Brain microvascular endothelial cell (primary cell): ENCODE measurements around the gene CROCC2.
A peak's percentile ranks its signal among the peaks of the same experiment; 100 is the strongest.

ENCODE experiments used
- DNase-seq: peaks from one replicate; pipeline ENCODE4 v3.0.0-alpha.2; 2020
- H3K27ac ChIP-seq: fragments of 250-450 bp; sonication (Bioruptor Pico); 2 replicates; pipeline ENCODE4 v1.5.1; 2020; ENCODE audit warnings: mild to moderate bottlenecking, moderate library complexity
- H3K27me3 ChIP-seq: fragments of 250-450 bp; sonication (Bioruptor Pico); replicated peaks from 2 replicates; pipeline ENCODE4 v1.5.1; 2020; ENCODE audit warnings: mild to moderate bottlenecking
- H3K36me3 ChIP-seq: fragments of 250-450 bp; sonication (Bioruptor Pico); replicated peaks from 2 replicates; pipeline ENCODE4 v1.5.1; 2020; ENCODE audit warnings: mild to moderate bottlenecking
- H3K4me3 ChIP-seq: 2 replicates; pipeline ENCODE4 v1.5.1; 2011; ENCODE audit warnings: low read depth, mild to moderate bottlenecking, control low read depth, low read length, moderate library complexity
- in situ Hi-C: cut with HindIII; loops from 2 replicates; pipeline ENCODE4 v1.10.0; 2017; ENCODE audit warnings: low sequenced_read_pairs, low pct_ligation_motif_present
- TF ChIP-seq, protein P1 (sequence below): IDR thresholded peaks from 2 replicates; pipeline ENCODE4 v1.5.1; 2011; ENCODE audit warnings: low read depth, mild to moderate bottlenecking, moderate library complexity, low read length, control low read depth, inconsistent platforms; ENCODE audit errors: missing control alignments

CROCC2 gene

DNA sequence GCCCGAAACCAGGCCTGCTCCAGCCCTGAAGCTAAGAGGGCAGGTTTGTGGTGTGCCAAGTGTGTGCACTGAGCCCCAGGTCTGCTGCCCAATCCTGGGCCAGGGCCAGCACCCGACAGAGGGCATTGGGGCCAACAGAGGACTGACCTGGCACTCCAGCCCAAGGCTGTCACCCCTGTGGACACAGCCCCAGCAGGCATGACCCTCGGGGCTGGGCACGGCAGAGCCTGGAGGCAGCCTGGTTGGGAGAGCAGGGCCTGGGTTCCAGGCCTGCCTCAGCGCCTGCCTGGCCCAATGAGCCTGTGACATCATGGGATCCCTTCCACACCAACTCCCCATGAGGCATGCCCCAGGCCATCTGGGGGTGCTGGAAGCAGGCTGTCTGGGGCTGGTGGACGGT lies 81.5 kb downstream of the CROCC2 start:
- DNase-seq = no peak
- Histone ChIP-seq H3K27me3 (peaks cover 8% of the 10 kb centered on the region), H3K4me3 (no peak overlapping the region), H3K27ac (no peak overlapping the region), H3K36me3 (no peaks in the 10 kb centered on the region)
- TF ChIP-seq, protein P1, sequence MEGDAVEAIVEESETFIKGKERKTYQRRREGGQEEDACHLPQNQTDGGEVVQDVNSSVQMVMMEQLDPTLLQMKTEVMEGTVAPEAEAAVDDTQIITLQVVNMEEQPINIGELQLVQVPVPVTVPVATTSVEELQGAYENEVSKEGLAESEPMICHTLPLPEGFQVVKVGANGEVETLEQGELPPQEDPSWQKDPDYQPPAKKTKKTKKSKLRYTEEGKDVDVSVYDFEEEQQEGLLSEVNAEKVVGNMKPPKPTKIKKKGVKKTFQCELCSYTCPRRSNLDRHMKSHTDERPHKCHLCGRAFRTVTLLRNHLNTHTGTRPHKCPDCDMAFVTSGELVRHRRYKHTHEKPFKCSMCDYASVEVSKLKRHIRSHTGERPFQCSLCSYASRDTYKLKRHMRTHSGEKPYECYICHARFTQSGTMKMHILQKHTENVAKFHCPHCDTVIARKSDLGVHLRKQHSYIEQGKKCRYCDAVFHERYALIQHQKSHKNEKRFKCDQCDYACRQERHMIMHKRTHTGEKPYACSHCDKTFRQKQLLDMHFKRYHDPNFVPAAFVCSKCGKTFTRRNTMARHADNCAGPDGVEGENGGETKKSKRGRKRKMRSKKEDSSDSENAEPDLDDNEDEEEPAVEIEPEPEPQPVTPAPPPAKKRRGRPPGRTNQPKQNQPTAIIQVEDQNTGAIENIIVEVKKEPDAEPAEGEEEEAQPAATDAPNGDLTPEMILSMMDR = no peak
- in situ Hi-C loops = no loop called here

DNA sequence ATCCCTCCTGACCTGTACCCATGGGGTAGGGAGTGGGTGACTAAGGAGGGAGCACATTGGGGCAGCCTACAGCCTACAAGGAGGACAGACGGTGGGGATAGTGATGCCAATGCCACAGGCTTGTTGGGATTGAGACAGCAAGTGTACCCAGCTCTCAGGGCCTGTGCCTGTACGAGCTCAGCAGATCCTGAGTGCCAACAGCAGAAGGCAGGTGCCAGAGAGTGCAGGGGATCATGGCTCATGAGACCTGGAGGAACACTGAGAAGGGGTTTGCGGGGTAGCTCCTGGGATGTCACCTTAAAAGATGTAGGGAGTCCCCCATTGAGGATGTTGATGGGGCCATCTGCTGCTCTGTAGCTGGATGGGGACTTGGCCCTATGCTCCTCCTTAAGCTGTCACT lies 82.0 kb downstream of the CROCC2 start:
- H3K27ac ChIP-seq = no peak overlapping the region
- peak; percentile 24 for DNase-seq
- H3K27me3 ChIP-seq = peaks cover 4% of the 10 kb centered on the region
- in situ Hi-C loops = no loop called here
- no peak overlapping the region for H3K4me3 ChIP-seq
- H3K36me3 ChIP-seq = no peaks in the 10 kb centered on the region
- TF ChIP-seq, protein P1 = no peak

GRCh38 chr2:240988571-240989271 lies 82.6 kb downstream of the CROCC2 start:
- H3K36me3 ChIP-seq = no peaks in the 10 kb centered on the region
- no peak overlapping the region for H3K27ac ChIP-seq
- no peaks in the 10 kb centered on the region for H3K27me3 ChIP-seq
- no peak for DNase-seq
- in situ Hi-C loops = no loop called here
- TF ChIP-seq, protein P1 = no peak
- no peak overlapping the region for H3K4me3 ChIP-seq

- Histone ChIP-seq H3K4me3 (no peak overlapping the region), H3K27me3 (no peaks in the 10 kb centered on the region), H3K27ac (no peak overlapping the region), H3K36me3 (no peaks in the 10 kb centered on the region)
- in situ Hi-C loops = no loop called here
- TF ChIP-seq, protein P1 = peak; percentile 76
- no peak for DNase-seq
Observed at GRCh38 chr2:240989451-240990265, 83.5 kb downstream of the CROCC2 start.

- DNase-seq = no peak
- no peaks in the 10 kb centered on the region for H3K27me3 ChIP-seq
- TF ChIP-seq, protein P1 = no peak
- in situ Hi-C loops = no loop called here
- no peak overlapping the region for H3K27ac ChIP-seq
- no peaks in the 10 kb centered on the region for H3K36me3 ChIP-seq
- no peak overlapping the region for H3K4me3 ChIP-seq
Observed at GRCh38 chr2:240990266-240990529, 84.1 kb downstream of the CROCC2 start.
